PC-3 (cell line): ENCODE results near the gene MKX. TPM values are rescaled to one million over a fixed set of nuclear protein-coding genes. Genes with fewer than 3 reads are reported as not detected.

Source experiments
- ATAC-seq: fragments of 200-7000 bp; cut with Tn5 transposase; 2 replicates; pipeline ENCODE4 v1.9.1; 2020; ENCODE audit warnings: mild to moderate bottlenecking, moderate library complexity
- BruUV-seq: library from RNA; stranded (reverse); fragments of 400-500 nt; replicated peaks from 2 replicates; lab custom pipeline; 2021; lab: Mats Ljungman, UMichigan
- CTCF ChIA-PET: fragments of 300-600 bp; sonication (Branson Sonifier 250); formaldehyde crosslinking; loops from one replicate; lab custom pipeline; 2022; ENCODE audit warnings: antibody characterized with exemption; lab: Charles Lee
- POLR2A ChIA-PET: fragments of 300-600 bp; sonication (Branson Sonifier 250); formaldehyde crosslinking; loops from one replicate; lab custom pipeline; 2022; ENCODE audit warnings: antibody characterized with exemption; ENCODE audit not compliant: unreplicated experiment; lab: Charles Lee
- DNase-seq: peaks from one replicate; pipeline ENCODE4 v3.0.0-alpha.2; 2015
- H2AFZ ChIP-seq: fragments of 300-600 bp; sonication (generic); 2 replicates; pipeline ENCODE4 v1.6.0; 2016; ENCODE audit warnings: antibody characterized with exemption, low read length
- H3F3A ChIP-seq: fragments of 300-600 bp; sonication (generic); one replicate; pipeline ENCODE4 v1.6.0; 2017; ENCODE audit warnings: antibody characterized with exemption, low read length, control low read depth, mild to moderate bottlenecking; ENCODE audit not compliant: unreplicated experiment
- H3K27ac ChIP-seq: fragments of 300-600 bp; sonication (generic); 2 replicates; pipeline ENCODE4 v1.5.1; 2016; ENCODE audit warnings: mild to moderate bottlenecking, low read length
- H3K27me3 ChIP-seq: fragments of 300-600 bp; sonication (generic); 2 replicates; pipeline ENCODE4 v1.6.1; 2016; ENCODE audit warnings: low read length, mixed read lengths
- H3K36me3 ChIP-seq: fragments of 300-600 bp; sonication (generic); 2 replicates; pipeline ENCODE4 v1.6.1; 2016; ENCODE audit warnings: low read depth, mixed run types, low read length, mixed read lengths
- H3K4me1 ChIP-seq: fragments of 300-600 bp; sonication (generic); 2 replicates; pipeline ENCODE4 v1.5.1; 2016; ENCODE audit warnings: low read length; ENCODE audit not compliant: insufficient read depth
- H3K4me2 ChIP-seq: fragments of 300-600 bp; sonication (generic); 2 replicates; pipeline ENCODE4 v1.6.0; 2016; ENCODE audit warnings: low read length
- H3K4me3 ChIP-seq: fragments of 300-600 bp; sonication (generic); 2 replicates; pipeline ENCODE4 v1.5.1; 2016; ENCODE audit warnings: mild to moderate bottlenecking, low read length, mixed read lengths
- H3K79me2 ChIP-seq: fragments of 300-600 bp; sonication (generic); 2 replicates; pipeline ENCODE4 v1.6.1; 2017; ENCODE audit warnings: low read length, mixed read lengths
- H3K9ac ChIP-seq: fragments of 300-600 bp; sonication (generic); 2 replicates; pipeline ENCODE4 v1.6.0; 2016; ENCODE audit warnings: mild to moderate bottlenecking, low read length
- H3K9me2 ChIP-seq: fragments of 300-600 bp; sonication (generic); replicated peaks from 2 replicates; pipeline ENCODE4 v1.6.1; 2016; ENCODE audit warnings: mixed run types, low read length, mixed read lengths
- H3K9me3 ChIP-seq: fragments of 300-600 bp; sonication (generic); 2 replicates; pipeline ENCODE4 v1.6.1; 2016; ENCODE audit warnings: low read length, mixed read lengths
- H4K20me1 ChIP-seq: fragments of 300-600 bp; sonication (generic); 2 replicates; pipeline ENCODE4 v1.6.1; 2016; ENCODE audit warnings: low read length, mixed read lengths
- CTCF ChIP-seq: fragments of 300-600 bp; sonication (generic); conservative IDR thresholded peaks from 2 replicates; pipeline ENCODE4 v1.5.1; 2017; ENCODE audit warnings: antibody characterized with exemption, low read depth, mild to moderate bottlenecking, low read length
- EZH2 ChIP-seq: fragments of 300-600 bp; sonication (generic); IDR thresholded peaks from one replicate; pipeline ENCODE4 v1.6.1; 2017; ENCODE audit warnings: antibody characterized with exemption, mild to moderate bottlenecking, low read length; ENCODE audit not compliant: unreplicated experiment
- EZH2phosphoT487 ChIP-seq: fragments of 300-600 bp; sonication (generic); IDR thresholded peaks from 2 replicates; pipeline ENCODE4 v1.6.1; 2018; ENCODE audit warnings: mild to moderate bottlenecking, antibody characterized with exemption, low read length, borderline replicate concordance
- intact Hi-C: fragments of 100-400 bp; cut with micrococcal nuclease; formaldehyde crosslinking; loops from 2 replicates; pipeline ENCODE4 v1.9.0; 2023
- total RNA-seq: library from RNA; depleted of rRNA; stranded (reverse); fragments of >200 nt; gene quantifications from 2 replicates; pipeline ENCODE4 v1.2.3, GENCODE V29; 2014

Gene MKX
- total RNA-seq, 1 experiment from 2014 or later: 3.5 TPM

GRCh38 chr10:27779462-27780015, 33.9 kb upstream of the MKX start:
- Histone ChIP-seq H3K9me2 (no peaks in the 10 kb centered on the region), H3F3A (no peaks in the 10 kb centered on the region), H4K20me1 (no peaks in the 10 kb centered on the region), H3K9me3 (no peaks in the 10 kb centered on the region), H3K4me1 (peaks cover 3% of the 10 kb centered on the region; the same call in 1 of the 2 replicates), H3K36me3 (no peaks in the 10 kb centered on the region), H3K9ac (no peak overlapping the region), H3K27me3 (no peaks in the 10 kb centered on the region), H2AFZ (no peak overlapping the region), H3K27ac (no peak overlapping the region), H3K79me2 (no peaks in the 10 kb centered on the region), H3K4me3 (no peak overlapping the region), H3K4me2 (no peak overlapping the region)
- intact Hi-C loops: no loop called here
- DNase-seq (no peak), ATAC-seq (no peak)
- no TSS peak for BruUV-seq
- POLR2A ChIA-PET: no interaction called here
- TF ChIP-seq EZH2 (no peak), EZH2phosphoT487 (no peak), CTCF (no peak)
- CTCF ChIA-PET: no interaction called here

- Histone ChIP-seq H3K9me2 (no peaks in the 10 kb centered on the region), H3K36me3 (no peaks in the 10 kb centered on the region), H3K9me3 (no peaks in the 10 kb centered on the region), H3K4me2 (no peak overlapping the region), H2AFZ (no peak overlapping the region), H3K4me1 (no peaks in the 10 kb centered on the region), H3K9ac (no peak overlapping the region), H3K27me3 (no peaks in the 10 kb centered on the region), H3K4me3 (no peak overlapping the region), H4K20me1 (no peaks in the 10 kb centered on the region), H3K79me2 (no peaks in the 10 kb centered on the region), H3F3A (no peaks in the 10 kb centered on the region), H3K27ac (no peak overlapping the region)
- no peak for ATAC-seq
- no peak for DNase-seq
- ChIA-PET POLR2A (interaction anchor here (0.5 kb wide), 2 partner anchors 19 to 566 kb away, joined by 3 read pairs; no protein-coding TSS in a partner anchor), CTCF (no interaction called here)
- TF ChIP-seq EZH2phosphoT487 (no peak), CTCF (no peak), EZH2 (no peak)
- intact Hi-C loops: no loop called here
- no TSS peak for BruUV-seq
Measured at GRCh38 chr10:27774831-27775230, 29.2 kb upstream of the MKX start.

GRCh38 chr10:27771231-27771630, 25.6 kb upstream of the MKX start:
- ChIA-PET POLR2A (no interaction called here), CTCF (no interaction called here)
- H3K4me2 ChIP-seq: no peak overlapping the region
- TF ChIP-seq EZH2 (no peak), CTCF (no peak), EZH2phosphoT487 (no peak)
- no peaks in the 10 kb centered on the region for H4K20me1 ChIP-seq
- no peak overlapping the region for H3K4me3 ChIP-seq
- no peaks in the 10 kb centered on the region for H3K9me2 ChIP-seq
- no peaks in the 10 kb centered on the region for H3K27me3 ChIP-seq
- H3K27ac ChIP-seq: no peak overlapping the region
- intact Hi-C loops: no loop called here
- no peaks in the 10 kb centered on the region for H3K9me3 ChIP-seq
- H3K36me3 ChIP-seq: no peaks in the 10 kb centered on the region
- BruUV-seq: no TSS peak
- H3K79me2 ChIP-seq: no peaks in the 10 kb centered on the region
- H3F3A ChIP-seq: no peaks in the 10 kb centered on the region
- H3K9ac ChIP-seq: no peak overlapping the region
- H3K4me1 ChIP-seq: no peaks in the 10 kb centered on the region
- ATAC-seq (no peak), DNase-seq (no peak)
- H2AFZ ChIP-seq: no peak overlapping the region
